Adrenal gland (tissue), 12 donors: ENCODE results near the gene TBXAS1. TPM values are rescaled to one million over a fixed set of nuclear protein-coding genes. Genes with fewer than 3 reads are reported as not detected.

Experiments used
- DNase-seq, 7 donors: peaks; one replicate each; pipeline ENCODE4 v3.0.0-alpha.2; 2019 to 2020
- H3K27ac ChIP-seq, 5 donors: fragments of 200-600 bp; sonication (generic) in 4 of 5; 1 replicate in 3 of 5; 2 replicates in 2 of 5; pipeline versions ENCODE4 v1.5.1 to v1.8.0; 2016 to 2020; ENCODE audit warnings: mild to moderate bottlenecking in 1 of 5
- H3K27me3 ChIP-seq: fragments of 200-600 bp; 2 replicates; pipeline ENCODE4 v1.8.0; 2021
- H3K36me3 ChIP-seq, 2 donors: fragments of 200-600 bp; replicated peaks in 1 of 2; 1 replicate in 1 of 2; 2 replicates in 1 of 2; pipeline versions ENCODE4 v1.5.1 to v1.8.0; 2018 to 2022
- H3K4me1 ChIP-seq, 2 donors: fragments of 200-600 bp; replicated peaks in 1 of 2; 1 replicate in 1 of 2; 2 replicates in 1 of 2; pipeline versions ENCODE4 v1.5.1 to v1.8.0; 2018 to 2021
- H3K4me3 ChIP-seq, 4 donors: fragments of 200-600 bp; sonication (generic) in 3 of 4; one replicate each; pipeline ENCODE4 v1.5.1; 2016 to 2018
- H3K9me3 ChIP-seq, 3 donors: fragments of 200-600 bp; sonication (generic) in 1 of 3; replicated peaks in 1 of 3; 1 replicate in 2 of 3; 2 replicates in 1 of 3; pipeline versions ENCODE4 v1.5.1 to v1.8.0; 2016 to 2021
- POLR2A ChIP-seq, 2 donors: fragments of 450-650 bp; IDR thresholded peaks; one replicate each; pipeline ENCODE4 v1.6.1; 2017; ENCODE audit warnings: antibody characterized with exemption in 2 of 2, mild to moderate bottlenecking in 2 of 2, moderate library complexity in 1 of 2
- WGBS, 4 donors: extraction: QIAGEN DNeasy Blood & Tissue Kit in 2 of 4; methylation state at CpG; one replicate each; pipeline versions ENCODE4 v1.1.5 to v1.1.7; 2013 to 2017; 5-methylcytosine and 5-hydroxymethylcytosine counted together
- intact Hi-C, 2 donors: fragments of 100-400 bp; cut with DNase I; formaldehyde crosslinking; loops; one replicate each; pipeline versions ENCODE4 v1.14.1 to v1.15.0; 2022 to 2023
- polyA plus RNA-seq, 3 donors: library from polyadenylated mRNA; stranded (reverse); fragments of 200-250 nt in 2 of 3; fragments of 350-450 nt in 1 of 3; fragmentation: Illumina TruSeq in 1 of 3; extraction: RNeasy Lipid Tissue Mini Kit (QIAGEN cat#74804) in 1 of 3; gene quantifications; one replicate each; pipeline ENCODE4 v1.2.3, GENCODE V29; 2013 to 2014
- total RNA-seq, 9 donors: library from RNA; depleted of rRNA in 4 of 9; stranded (reverse); fragments of >200 nt in 4 of 9; fragments of 120-200 nt in 1 of 9; fragmentation: NEBNext Ultra II Directional in 1 of 9; extraction: Animal tissue kit (Norgen Biotek cat#: 25700) in 1 of 9; gene quantifications; one replicate each; pipeline versions ENCODE4 v1.1.0 to v1.2.4, GENCODE V29; 2013 to 2023
- TF ChIP-seq, protein P1 (sequence below), 6 experiments: fragments of 450-650 bp in 4 of 6; fragments of 200-600 bp in 2 of 6; sonication (generic) in 1 of 6; IDR thresholded peaks; 1 replicate in 5 of 6; 2 replicates in 1 of 6; pipeline versions ENCODE4 v1.5.1 to v1.8.0; 2016 to 2021; ENCODE audit warnings: antibody characterized with exemption in 6 of 6, mild to moderate bottlenecking in 2 of 6, moderate library complexity in 1 of 6
- donor health status: healthy with polysubstance abuse.
- donor health status: Bipolar disorder and iron deficiency.
- donor health status: DM: yes; HTN: yes; CAD: no.
- donor health status: DM: no; HTN: no; CAD: no.
- donor health status: DM: no; HTN: no; CAD: no.
- donor health status: DM: yes; HTN: yes; CAD: no.

TBXAS1 gene
- total and polyA plus RNA-seq, 12 donors: 9.0 to 87.0 (median 27.3) TPM

DNA sequence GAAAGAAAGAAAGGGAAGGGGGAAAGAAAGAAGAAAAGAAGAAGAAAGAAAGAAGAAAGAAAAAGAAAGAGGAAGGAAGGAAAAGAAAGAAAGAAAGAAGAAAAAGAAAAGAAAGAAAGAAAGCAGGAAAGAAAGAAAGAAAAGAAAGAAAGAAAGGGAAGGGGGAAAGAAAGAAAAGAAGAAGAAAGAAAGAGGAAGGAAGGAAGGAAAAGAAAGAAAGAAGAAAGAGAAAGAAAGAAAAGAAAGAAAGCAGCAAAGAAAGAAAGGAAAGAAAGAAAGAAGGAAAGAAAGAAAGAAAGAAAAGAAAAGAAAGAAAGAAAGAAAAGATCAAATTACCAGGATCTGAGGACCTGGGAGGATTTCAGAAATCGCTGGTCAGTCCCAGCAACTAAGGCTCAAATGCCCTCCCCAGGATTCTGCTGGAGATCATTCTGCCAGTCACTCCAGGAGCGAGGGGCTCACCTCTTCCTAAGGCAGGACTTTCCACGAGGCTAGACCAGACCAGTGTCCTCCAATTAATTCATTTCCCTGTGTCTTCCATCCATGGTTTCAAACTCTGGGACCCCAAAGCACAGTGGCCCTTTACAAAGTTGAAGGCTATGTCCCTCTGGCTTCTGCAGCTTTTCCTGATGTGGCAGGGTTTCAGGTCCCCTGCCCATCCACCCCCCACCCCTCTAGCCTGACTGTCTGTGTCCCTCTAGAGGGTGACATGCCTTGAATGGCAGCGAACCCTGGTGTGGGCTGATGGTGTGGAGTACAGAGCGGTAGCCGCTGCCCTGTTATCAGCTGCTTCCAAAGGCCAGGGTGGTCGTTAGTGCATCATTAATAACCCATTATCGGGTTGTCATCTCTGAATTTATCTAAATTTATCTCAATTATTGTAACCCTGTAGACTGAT lies 155.8 kb downstream of the TBXAS1 start:
- DNase-seq: no peak
- intact Hi-C loops: no loop called here
- WGBS, 4 donors: 65 to 82% (median 71%) methylated on average over 7 to 8 of the region's 8 CpGs

DNA sequence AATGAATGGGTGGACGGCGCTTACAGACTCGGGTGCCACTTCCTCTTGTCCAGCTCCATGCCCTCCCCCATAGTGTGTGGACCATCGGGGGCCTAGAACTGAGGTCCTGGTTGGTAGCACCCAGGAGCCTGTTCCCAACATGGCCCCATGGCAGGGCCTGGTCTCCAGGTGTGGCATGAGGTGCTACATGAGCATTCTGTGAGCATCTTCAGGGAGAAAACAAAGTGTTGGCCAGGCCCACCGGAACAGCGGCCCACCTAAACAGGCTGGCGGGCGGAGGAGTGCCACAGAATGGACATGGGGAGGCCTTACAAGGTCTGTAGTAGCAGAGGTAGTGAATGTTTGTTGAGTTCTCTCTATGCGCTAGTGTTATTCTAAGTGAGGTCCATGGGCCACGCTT lies 156.7 kb downstream of the TBXAS1 start:
- intact Hi-C loops: no loop called here
- H3K36me3 ChIP-seq: no peaks in the 10 kb centered on the region
- no peak overlapping the region for H3K27ac ChIP-seq
- 81 to 91% (median 90%) methylated on average over 9 to 10 of the region's 10 CpGs for WGBS, 4 donors
- no peak for DNase-seq
- no peak overlapping the region for H3K4me3 ChIP-seq
- no peaks in the 10 kb centered on the region for H3K27me3 ChIP-seq
- no peaks in the 10 kb centered on the region for H3K9me3 ChIP-seq
- TF ChIP-seq POLR2A (IDR thresholded peaks at IDR 0.05): no peak
- TF ChIP-seq, protein P1, sequence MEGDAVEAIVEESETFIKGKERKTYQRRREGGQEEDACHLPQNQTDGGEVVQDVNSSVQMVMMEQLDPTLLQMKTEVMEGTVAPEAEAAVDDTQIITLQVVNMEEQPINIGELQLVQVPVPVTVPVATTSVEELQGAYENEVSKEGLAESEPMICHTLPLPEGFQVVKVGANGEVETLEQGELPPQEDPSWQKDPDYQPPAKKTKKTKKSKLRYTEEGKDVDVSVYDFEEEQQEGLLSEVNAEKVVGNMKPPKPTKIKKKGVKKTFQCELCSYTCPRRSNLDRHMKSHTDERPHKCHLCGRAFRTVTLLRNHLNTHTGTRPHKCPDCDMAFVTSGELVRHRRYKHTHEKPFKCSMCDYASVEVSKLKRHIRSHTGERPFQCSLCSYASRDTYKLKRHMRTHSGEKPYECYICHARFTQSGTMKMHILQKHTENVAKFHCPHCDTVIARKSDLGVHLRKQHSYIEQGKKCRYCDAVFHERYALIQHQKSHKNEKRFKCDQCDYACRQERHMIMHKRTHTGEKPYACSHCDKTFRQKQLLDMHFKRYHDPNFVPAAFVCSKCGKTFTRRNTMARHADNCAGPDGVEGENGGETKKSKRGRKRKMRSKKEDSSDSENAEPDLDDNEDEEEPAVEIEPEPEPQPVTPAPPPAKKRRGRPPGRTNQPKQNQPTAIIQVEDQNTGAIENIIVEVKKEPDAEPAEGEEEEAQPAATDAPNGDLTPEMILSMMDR (IDR thresholded peaks at IDR 0.05): no peak
- H3K4me1 ChIP-seq: no peaks in the 10 kb centered on the region

More for the DNA sequence above, 155.8 kb downstream of the TBXAS1 start:
- Histone ChIP-seq H3K4me3 (no peak overlapping the region), H3K36me3 (no peaks in the 10 kb centered on the region), H3K27ac (no peak overlapping the region), H3K9me3 (no peaks in the 10 kb centered on the region), H3K27me3 (no peaks in the 10 kb centered on the region), H3K4me1 (no peaks in the 10 kb centered on the region)
- TF ChIP-seq, protein P1 (IDR thresholded peaks at IDR 0.05): no peak
- TF ChIP-seq POLR2A (IDR thresholded peaks at IDR 0.05): no peak

DNA sequence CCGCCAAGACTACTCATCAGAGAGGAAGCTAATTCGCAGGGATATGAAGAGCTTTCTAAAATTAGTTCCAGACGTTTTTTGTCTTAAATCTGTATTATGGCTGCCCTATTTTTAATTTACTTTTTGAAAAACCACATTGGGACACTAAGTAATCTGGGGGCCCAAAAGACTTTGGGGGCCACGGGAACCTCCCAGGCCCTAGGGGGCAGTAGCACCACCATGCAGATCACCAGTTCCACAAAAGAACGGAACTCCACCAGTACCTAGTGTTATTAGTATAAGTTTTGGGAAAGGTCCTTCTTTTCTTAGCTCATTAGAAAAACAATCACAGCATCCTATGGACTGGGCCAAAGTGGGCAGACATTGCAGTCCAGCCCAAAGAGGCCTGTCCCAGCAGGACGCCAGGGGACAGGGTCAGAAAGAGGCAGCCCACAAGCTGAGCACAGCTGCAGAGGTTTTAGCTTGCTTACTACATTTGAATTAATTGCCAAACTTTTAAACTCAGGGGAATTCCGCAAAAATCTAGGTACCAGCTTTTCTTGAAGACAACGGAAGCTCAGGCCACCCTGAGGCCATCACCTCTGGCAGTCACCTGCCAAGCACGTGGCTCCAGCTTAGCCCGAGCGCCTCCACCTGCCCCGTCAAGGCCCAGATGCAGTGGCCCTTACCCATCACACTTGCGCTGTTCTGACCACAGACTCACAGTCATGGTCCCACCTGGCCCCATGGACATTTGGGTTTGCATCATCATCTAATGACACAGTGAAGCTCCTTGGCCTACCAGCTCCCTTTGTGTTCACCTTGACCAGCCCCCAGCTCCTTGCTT lies 158.8 kb downstream of the TBXAS1 start:
- DNase-seq: no peak
- Histone ChIP-seq H3K4me3 (no peak overlapping the region), H3K27ac (no peak overlapping the region), H3K4me1 (no peaks in the 10 kb centered on the region), H3K36me3 (no peaks in the 10 kb centered on the region), H3K9me3 (no peaks in the 10 kb centered on the region), H3K27me3 (no peaks in the 10 kb centered on the region)
- intact Hi-C loops: no loop called here
- 81 to 87% (median 83%) methylated on average over 13 of the region's 13 CpGs for WGBS, 4 donors
- TF ChIP-seq POLR2A (IDR thresholded peaks at IDR 0.05): no peak
- TF ChIP-seq, protein P1 (IDR thresholded peaks at IDR 0.05): no peak
